Activated CD4-positive, alpha-beta T cell treated with anti-CD3 and anti-CD28 coated beads, Interleukin-2, amount 10 ng/mL, durations not matched to agents 24 days and 14 days (primary cell): ENCODE data around the gene SMIM43. TPM values are rescaled to one million over a fixed set of nuclear protein-coding genes. Genes with fewer than 3 reads are reported as not detected.
A peak's percentile ranks its signal among the peaks of the same experiment; 100 is the strongest.
"Not testable (repeated sequence)": the region's sequence is repeated elsewhere in the genome, so short reads cannot be mapped to it uniquely, and the experiment has no call there.

ENCODE experiments used
- DNase-seq: peaks from one replicate; pipeline ENCODE4 v3.0.0; 2022
- H3K27ac Mint-ChIP-seq: one replicate; pipeline ENCODE4 v1.8.0; 2022; ENCODE audit warnings: mild to moderate bottlenecking, mixed read lengths
- H3K27me3 Mint-ChIP-seq: one replicate; pipeline ENCODE4 v1.8.0; 2022; ENCODE audit warnings: mixed read lengths
- H3K36me3 Mint-ChIP-seq: one replicate; pipeline ENCODE4 v1.8.0; 2022; ENCODE audit warnings: low read depth, mild to moderate bottlenecking, mixed read lengths
- H3K4me1 Mint-ChIP-seq: one replicate; pipeline ENCODE4 v1.8.0; 2021; ENCODE audit warnings: mixed read lengths
- H3K4me3 Mint-ChIP-seq: one replicate; pipeline ENCODE4 v1.8.0; 2022; ENCODE audit warnings: mild to moderate bottlenecking, moderate library complexity, mixed read lengths
- H3K9me3 Mint-ChIP-seq: one replicate; pipeline ENCODE4 v1.8.0; 2021; ENCODE audit warnings: mixed read lengths
- intact Hi-C: fragments of 100-400 bp; cut with micrococcal nuclease; formaldehyde crosslinking; loops from one replicate; pipeline ENCODE4 v1.15.1; 2023
- total RNA-seq: library from RNA; stranded (reverse); gene quantifications from 2 replicates; pipeline ENCODE4 v1.2.3, GENCODE V29; 2022

The SMIM43 gene
- total RNA-seq, 1 donor from 2014 or later = not detected

- Mint-ChIP-seq H3K4me3 (no peak overlapping the region), H3K36me3 (no peaks in the 10 kb centered on the region), H3K4me1 (no peaks in the 10 kb centered on the region), H3K9me3 (no peaks in the 10 kb centered on the region), H3K27ac (no peak overlapping the region), H3K27me3 (peaks cover 33% of the 10 kb centered on the region)
- intact Hi-C loops = no loop called here
- DNase-seq = no peak
Measured at GRCh38 chr4:121737846-121738554, 27.0 kb downstream of the SMIM43 start.

- intact Hi-C loops = loop anchor here (1.0 kb wide), 2 partner anchors 253 to 367 kb away; no protein-coding TSS in a partner anchor
- Mint-ChIP-seq H3K4me1 (no peaks in the 10 kb centered on the region), H3K4me3 (no peak overlapping the region), H3K27me3 (peaks cover 34% of the 10 kb centered on the region), H3K36me3 (no peaks in the 10 kb centered on the region), H3K27ac (no peak overlapping the region), H3K9me3 (no peaks in the 10 kb centered on the region)
- peak; percentile 77 for DNase-seq
Measured at GRCh38 chr4:121736735-121737351, 28.1 kb downstream of the SMIM43 start.

GRCh38 chr4:121734571-121734970 is 30.4 kb downstream of the SMIM43 start:
- H3K27ac Mint-ChIP-seq = no peak overlapping the region
- H3K4me3 Mint-ChIP-seq = no peak overlapping the region
- no peaks in the 10 kb centered on the region for H3K9me3 Mint-ChIP-seq
- H3K4me1 Mint-ChIP-seq = no peaks in the 10 kb centered on the region
- intact Hi-C loops = no loop called here
- H3K27me3 Mint-ChIP-seq = peaks cover 30% of the 10 kb centered on the region
- no peak for DNase-seq
- no peaks in the 10 kb centered on the region for H3K36me3 Mint-ChIP-seq

GRCh38 chr4:121733942-121734341 is 31.0 kb downstream of the SMIM43 start:
- peaks cover 25% of the 10 kb centered on the region for H3K27me3 Mint-ChIP-seq
- no peaks in the 10 kb centered on the region for H3K9me3 Mint-ChIP-seq
- intact Hi-C loops = no loop called here
- no peaks in the 10 kb centered on the region for H3K36me3 Mint-ChIP-seq
- no peak for DNase-seq
- H3K4me1 Mint-ChIP-seq = no peaks in the 10 kb centered on the region
- no peak overlapping the region for H3K4me3 Mint-ChIP-seq
- no peak overlapping the region for H3K27ac Mint-ChIP-seq

GRCh38 chr4:121729753-121730152 is 35.2 kb downstream of the SMIM43 start:
- peak; percentile 22 for DNase-seq

GRCh38 chr4:121728798-121729226 is 36.2 kb downstream of the SMIM43 start:
- DNase-seq = peak; percentile 38
- H3K4me1 Mint-ChIP-seq = peaks cover 5% of the 10 kb centered on the region
- no peak overlapping the region for H3K27ac Mint-ChIP-seq
- no peaks in the 10 kb centered on the region for H3K36me3 Mint-ChIP-seq
- H3K4me3 Mint-ChIP-seq = no peak overlapping the region
- intact Hi-C loops = loop anchor here (10.0 kb wide), 1 partner anchor 54 kb away; no protein-coding TSS in a partner anchor
- no peaks in the 10 kb centered on the region for H3K9me3 Mint-ChIP-seq
- peaks cover 10% of the 10 kb centered on the region for H3K27me3 Mint-ChIP-seq

More at GRCh38 chr4:121729753-121730152, 35.2 kb downstream of the SMIM43 start:
- H3K4me1 Mint-ChIP-seq, H3K9me3 Mint-ChIP-seq, H3K4me3 Mint-ChIP-seq, H3K36me3 Mint-ChIP-seq, H3K27ac Mint-ChIP-seq: not testable (repeated sequence)
- peaks cover 10% of the 10 kb centered on the region for H3K27me3 Mint-ChIP-seq
- intact Hi-C loops = loop anchor here (10.0 kb wide), 1 partner anchor 55 kb away; no protein-coding TSS in a partner anchor

GRCh38 chr4:121728066-121728465 is 36.9 kb downstream of the SMIM43 start:
- Mint-ChIP-seq H3K27me3 (peaks cover 10% of the 10 kb centered on the region), H3K4me1 (peaks cover 5% of the 10 kb centered on the region), H3K9me3 (no peaks in the 10 kb centered on the region), H3K27ac (no peak overlapping the region), H3K4me3 (no peak overlapping the region), H3K36me3 (no peaks in the 10 kb centered on the region)
- peak; percentile 44 for DNase-seq
- intact Hi-C loops = loop anchor here (10.0 kb wide), 1 partner anchor 53 kb away; no protein-coding TSS in a partner anchor

GRCh38 chr4:121726642-121727268 is 38.2 kb downstream of the SMIM43 start:
- H3K4me3 Mint-ChIP-seq = no peak overlapping the region
- peaks cover 5% of the 10 kb centered on the region for H3K4me1 Mint-ChIP-seq
- peaks cover 5% of the 10 kb centered on the region for H3K27me3 Mint-ChIP-seq
- DNase-seq = peak; percentile 74
- no peaks in the 10 kb centered on the region for H3K36me3 Mint-ChIP-seq
- H3K9me3 Mint-ChIP-seq = no peaks in the 10 kb centered on the region
- H3K27ac Mint-ChIP-seq = no peak overlapping the region
- intact Hi-C loops = loop anchor here (1.0 to 10.0 kb wide), 5 partner anchors 20 to 264 kb away; no protein-coding TSS in a partner anchor

- no peaks in the 10 kb centered on the region for H3K36me3 Mint-ChIP-seq
- no peaks in the 10 kb centered on the region for H3K9me3 Mint-ChIP-seq
- intact Hi-C loops = loop anchor here (10.0 kb wide), 1 partner anchor 50 kb away; no protein-coding TSS in a partner anchor
- H3K4me1 Mint-ChIP-seq = peaks cover 5% of the 10 kb centered on the region
- H3K27ac Mint-ChIP-seq = no peak overlapping the region
- peaks cover 3% of the 10 kb centered on the region for H3K27me3 Mint-ChIP-seq
- peak; percentile 40 for DNase-seq
- H3K4me3 Mint-ChIP-seq = no peak overlapping the region
Measured at GRCh38 chr4:121724671-121725070, 40.3 kb downstream of the SMIM43 start.

- no peaks in the 10 kb centered on the region for H3K36me3 Mint-ChIP-seq
- no peak overlapping the region for H3K4me3 Mint-ChIP-seq
- H3K27ac Mint-ChIP-seq = no peak overlapping the region
- peak; percentile 23 for DNase-seq
- H3K27me3 Mint-ChIP-seq = peaks cover 11% of the 10 kb centered on the region
- intact Hi-C loops = loop anchor here (10.0 kb wide), 1 partner anchor 47 kb away; no protein-coding TSS in a partner anchor
- no peaks in the 10 kb centered on the region for H3K9me3 Mint-ChIP-seq
- peaks cover 2% of the 10 kb centered on the region for H3K4me1 Mint-ChIP-seq
Measured at GRCh38 chr4:121721700-121722099, 43.3 kb downstream of the SMIM43 start.

GRCh38 chr4:121720109-121720508 is 44.9 kb downstream of the SMIM43 start:
- Mint-ChIP-seq H3K27me3 (peaks cover 25% of the 10 kb centered on the region), H3K27ac (no peak overlapping the region), H3K4me3 (no peak overlapping the region), H3K4me1 (no peaks in the 10 kb centered on the region), H3K36me3 (no peaks in the 10 kb centered on the region), H3K9me3 (no peaks in the 10 kb centered on the region)
- DNase-seq = no peak
- intact Hi-C loops = loop anchor here (10.0 kb wide), 1 partner anchor 45 kb away; no protein-coding TSS in a partner anchor

- H3K4me1 Mint-ChIP-seq = no peaks in the 10 kb centered on the region
- H3K4me3 Mint-ChIP-seq = no peak overlapping the region
- peaks cover 40% of the 10 kb centered on the region for H3K27me3 Mint-ChIP-seq
- no peak for DNase-seq
- no peak overlapping the region for H3K27ac Mint-ChIP-seq
- H3K36me3 Mint-ChIP-seq = no peaks in the 10 kb centered on the region
- intact Hi-C loops = no loop called here
- no peaks in the 10 kb centered on the region for H3K9me3 Mint-ChIP-seq
Measured at GRCh38 chr4:121717680-121718237, 47.2 kb downstream of the SMIM43 start.

- intact Hi-C loops = no loop called here
- no peak overlapping the region for H3K27ac Mint-ChIP-seq
- peaks cover 47% of the 10 kb centered on the region for H3K27me3 Mint-ChIP-seq
- no peaks in the 10 kb centered on the region for H3K36me3 Mint-ChIP-seq
- H3K4me1 Mint-ChIP-seq = peaks cover 14% of the 10 kb centered on the region
- H3K9me3 Mint-ChIP-seq = no peaks in the 10 kb centered on the region
- no peak for DNase-seq
- H3K4me3 Mint-ChIP-seq = no peak overlapping the region
Measured at GRCh38 chr4:121714548-121714947, 50.4 kb downstream of the SMIM43 start.
